Measurements from ENCODE around the gene GP1BB. TPM values are rescaled to one million over a fixed set of nuclear protein-coding genes. Genes with fewer than 3 reads are reported as not detected.
A peak's percentile ranks its signal among the peaks of the same experiment; 100 is the strongest.

The GP1BB gene
- polyA plus RNA-seq, 1 donor from 2014 or later: 42.0 TPM

- Histone ChIP-seq H3K9ac (ENCODE audit: low read length) (peak overlapping the region; percentile 53), H3K27ac (ENCODE audit: low read length) (no peak overlapping the region), H3K9me2 (ENCODE audit: insufficient read depth, low read length) (no peaks in the 10 kb centered on the region), H3K79me2 (replicated peaks; ENCODE audit: insufficient read depth, low read length) (no peaks in the 10 kb centered on the region), H3K4me3 (ENCODE audit: low read length) (no peak overlapping the region), H3K4me2 (ENCODE audit: low read length) (no peak overlapping the region), H3K27me3 (ENCODE audit: insufficient read depth, low read depth, low read length) (peaks cover 21% of the 10 kb centered on the region), H3K36me3 (ENCODE audit: insufficient read depth, low read length) (no peaks in the 10 kb centered on the region), H2AFZ (ENCODE audit: low read depth, low read length) (no peak overlapping the region), H3K9me3 (ENCODE audit: low read length) (no peaks in the 10 kb centered on the region), H3F3A (ENCODE audit: insufficient read depth, low read length, poor library complexity, severe bottlenecking) (no peaks in the 10 kb centered on the region), H4K20me1 (ENCODE audit: insufficient read depth) (no peaks in the 10 kb centered on the region)
- no peak for TF ChIP-seq REST (IDR thresholded peaks at IDR 0.05; ENCODE audit: borderline replicate concordance)
- TF ChIP-seq MXI1 (conservative IDR thresholded peaks at IDR 0.05; ENCODE audit: poor library complexity, severe bottlenecking): no peak
- TF ChIP-seq EP300 (conservative IDR thresholded peaks at IDR 0.05; ENCODE audit: poor library complexity, severe bottlenecking): no peak
- no peak for TF ChIP-seq RAD21 (conservative IDR thresholded peaks at IDR 0.05)
- TF ChIP-seq, protein P1, sequence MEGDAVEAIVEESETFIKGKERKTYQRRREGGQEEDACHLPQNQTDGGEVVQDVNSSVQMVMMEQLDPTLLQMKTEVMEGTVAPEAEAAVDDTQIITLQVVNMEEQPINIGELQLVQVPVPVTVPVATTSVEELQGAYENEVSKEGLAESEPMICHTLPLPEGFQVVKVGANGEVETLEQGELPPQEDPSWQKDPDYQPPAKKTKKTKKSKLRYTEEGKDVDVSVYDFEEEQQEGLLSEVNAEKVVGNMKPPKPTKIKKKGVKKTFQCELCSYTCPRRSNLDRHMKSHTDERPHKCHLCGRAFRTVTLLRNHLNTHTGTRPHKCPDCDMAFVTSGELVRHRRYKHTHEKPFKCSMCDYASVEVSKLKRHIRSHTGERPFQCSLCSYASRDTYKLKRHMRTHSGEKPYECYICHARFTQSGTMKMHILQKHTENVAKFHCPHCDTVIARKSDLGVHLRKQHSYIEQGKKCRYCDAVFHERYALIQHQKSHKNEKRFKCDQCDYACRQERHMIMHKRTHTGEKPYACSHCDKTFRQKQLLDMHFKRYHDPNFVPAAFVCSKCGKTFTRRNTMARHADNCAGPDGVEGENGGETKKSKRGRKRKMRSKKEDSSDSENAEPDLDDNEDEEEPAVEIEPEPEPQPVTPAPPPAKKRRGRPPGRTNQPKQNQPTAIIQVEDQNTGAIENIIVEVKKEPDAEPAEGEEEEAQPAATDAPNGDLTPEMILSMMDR (IDR thresholded peaks at IDR 0.05; ENCODE audit: poor library complexity, severe bottlenecking): no peak
- TF ChIP-seq SMC3 (conservative IDR thresholded peaks at IDR 0.05; ENCODE audit: poor library complexity): no peak
- TF ChIP-seq EZH2 (IDR thresholded peaks at IDR 0.05; ENCODE audit: borderline replicate concordance, insufficient read depth, low read length, poor library complexity, severe bottlenecking): no peak
- TF ChIP-seq POLR2AphosphoS5 (IDR thresholded peaks at IDR 0.05): no peak
Observed at GRCh38 chr22:19731361-19732135, 8.2 kb downstream of the GP1BB start.

- Histone ChIP-seq H4K20me1 (ENCODE audit: insufficient read depth) (no peaks in the 10 kb centered on the region), H3K79me2 (replicated peaks; ENCODE audit: insufficient read depth, low read length) (no peaks in the 10 kb centered on the region), H2AFZ (ENCODE audit: low read depth, low read length) (no peak overlapping the region), H3K4me3 (ENCODE audit: low read length) (no peak overlapping the region), H3K4me2 (ENCODE audit: low read length) (no peak overlapping the region), H3K36me3 (ENCODE audit: insufficient read depth, low read length) (no peaks in the 10 kb centered on the region), H3K27ac (ENCODE audit: low read length) (no peak overlapping the region), H3K9ac (ENCODE audit: low read length) (no peak overlapping the region), H3F3A (ENCODE audit: insufficient read depth, low read length, poor library complexity, severe bottlenecking) (no peaks in the 10 kb centered on the region), H3K27me3 (ENCODE audit: insufficient read depth, low read depth, low read length) (peaks cover 11% of the 10 kb centered on the region), H3K9me2 (ENCODE audit: insufficient read depth, low read length) (no peaks in the 10 kb centered on the region), H3K9me3 (ENCODE audit: low read length) (no peaks in the 10 kb centered on the region)
- no peak for TF ChIP-seq REST (IDR thresholded peaks at IDR 0.05; ENCODE audit: borderline replicate concordance)
- TF ChIP-seq EP300 (conservative IDR thresholded peaks at IDR 0.05; ENCODE audit: poor library complexity, severe bottlenecking): no peak
- no peak for TF ChIP-seq RAD21 (conservative IDR thresholded peaks at IDR 0.05)
- TF ChIP-seq POLR2AphosphoS5 (IDR thresholded peaks at IDR 0.05): no peak
- TF ChIP-seq, protein P1 (IDR thresholded peaks at IDR 0.05; ENCODE audit: poor library complexity, severe bottlenecking): no peak
- no peak for TF ChIP-seq SMC3 (conservative IDR thresholded peaks at IDR 0.05; ENCODE audit: poor library complexity)
- no peak for TF ChIP-seq TAF1 (IDR thresholded peaks at IDR 0.05; ENCODE audit: low read depth)
- no peak for TF ChIP-seq EZH2 (IDR thresholded peaks at IDR 0.05; ENCODE audit: borderline replicate concordance, insufficient read depth, low read length, poor library complexity, severe bottlenecking)
- no peak for TF ChIP-seq MXI1 (conservative IDR thresholded peaks at IDR 0.05; ENCODE audit: poor library complexity, severe bottlenecking)
Observed at GRCh38 chr22:19732403-19733113, 9.2 kb downstream of the GP1BB start.
